Activated gamma-delta T cell treated with anti-CD3 and anti-CD28 coated beads, Interleukin-2, amount 50 U/mL, for 16 hours (primary cell): ENCODE results near the gene GRIK4.
"Not testable (repeated sequence)": the region's sequence is repeated elsewhere in the genome, so short reads cannot be mapped to it uniquely, and the experiment has no call there.

ENCODE experiments used
- DNase-seq: peaks from one replicate; pipeline ENCODE4 v3.0.0-alpha.2; 2020; ENCODE audit warnings: low read depth

Gene GRIK4

DNA sequence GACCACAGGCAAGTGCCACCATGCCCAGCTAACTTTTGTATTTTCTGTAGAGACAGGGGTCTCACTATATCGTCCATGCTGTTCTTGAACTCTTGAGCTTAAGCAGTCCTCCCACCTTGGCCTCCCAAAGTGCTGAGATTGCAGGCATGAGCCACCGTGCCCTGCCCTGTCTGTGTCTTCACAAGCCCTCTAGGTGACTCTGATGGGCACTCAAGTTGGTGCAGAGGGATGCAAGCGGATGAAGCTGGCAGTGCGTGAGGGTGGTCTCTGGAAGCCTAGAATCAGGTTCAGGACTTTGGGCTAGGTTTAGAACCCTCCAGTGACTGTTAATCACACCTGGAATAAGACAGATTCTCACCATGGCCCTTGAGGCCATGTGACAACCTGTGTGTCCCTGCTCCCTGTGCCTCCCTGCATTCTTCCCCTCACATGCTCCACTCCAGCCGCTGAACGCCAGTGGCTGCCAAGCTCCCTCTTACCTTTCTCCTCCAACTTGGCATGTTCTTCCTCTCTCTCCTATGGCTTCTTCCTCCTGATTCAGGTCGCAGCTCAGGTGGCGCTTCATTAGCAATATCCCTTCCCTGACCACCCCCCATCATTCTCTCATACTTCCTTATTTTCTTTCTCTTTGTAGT, 270.1 kb downstream of the GRIK4 start:
- no peak for DNase-seq

DNA sequence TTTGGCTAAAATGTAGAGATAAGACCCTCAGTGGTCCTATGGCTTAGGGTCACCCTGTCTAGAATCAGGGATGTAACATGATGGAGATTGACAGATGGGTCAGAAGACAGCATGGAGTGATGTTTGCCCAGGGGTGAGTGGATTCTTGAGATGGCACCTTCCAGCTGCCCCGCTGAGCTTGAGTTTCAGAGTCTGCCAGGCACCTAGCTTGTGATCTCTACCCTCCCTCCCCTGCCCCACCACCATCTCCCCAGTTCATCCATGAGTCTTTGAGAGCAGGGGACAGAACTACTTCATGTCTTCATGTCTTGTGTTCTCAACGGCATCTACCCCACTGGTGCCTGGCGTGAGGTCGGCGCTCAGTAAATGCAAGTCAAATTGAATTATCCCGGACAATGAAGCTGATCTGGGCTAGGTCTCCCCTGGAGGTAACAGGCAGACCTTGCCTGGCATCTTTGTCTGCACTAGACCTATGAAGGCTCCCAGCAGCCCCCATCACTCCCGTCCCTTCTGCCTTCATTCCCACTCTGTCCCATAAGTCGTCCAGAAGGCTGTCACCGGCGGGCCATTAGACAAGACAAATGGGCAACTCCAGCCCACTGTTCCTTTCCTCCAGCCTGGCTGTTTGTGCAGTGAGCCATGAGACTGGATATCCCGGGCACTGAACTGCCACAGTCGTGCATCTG, 273.2 kb downstream of the GRIK4 start:
- DNase-seq: no peak

DNA sequence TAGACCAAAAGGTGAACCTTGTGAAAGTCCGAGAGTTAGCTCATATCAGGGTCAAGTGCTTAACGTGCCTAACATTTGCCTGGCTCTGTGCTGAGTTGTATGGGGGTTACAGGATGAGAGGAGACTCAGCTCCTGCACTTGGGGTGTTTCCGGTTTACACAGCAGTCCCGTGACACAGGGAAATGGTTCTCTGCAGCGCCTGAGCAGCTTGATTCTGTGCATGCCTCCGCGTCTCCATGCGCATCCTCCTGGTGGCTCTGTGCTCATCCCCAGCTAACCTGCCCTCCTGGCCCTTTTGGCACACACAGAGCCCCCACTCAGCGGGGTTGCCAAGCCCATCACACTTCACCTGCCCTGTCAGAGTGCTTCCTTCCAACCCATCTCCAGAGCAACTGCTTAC, 274.0 kb downstream of the GRIK4 start:
- DNase-seq: no peak

DNA sequence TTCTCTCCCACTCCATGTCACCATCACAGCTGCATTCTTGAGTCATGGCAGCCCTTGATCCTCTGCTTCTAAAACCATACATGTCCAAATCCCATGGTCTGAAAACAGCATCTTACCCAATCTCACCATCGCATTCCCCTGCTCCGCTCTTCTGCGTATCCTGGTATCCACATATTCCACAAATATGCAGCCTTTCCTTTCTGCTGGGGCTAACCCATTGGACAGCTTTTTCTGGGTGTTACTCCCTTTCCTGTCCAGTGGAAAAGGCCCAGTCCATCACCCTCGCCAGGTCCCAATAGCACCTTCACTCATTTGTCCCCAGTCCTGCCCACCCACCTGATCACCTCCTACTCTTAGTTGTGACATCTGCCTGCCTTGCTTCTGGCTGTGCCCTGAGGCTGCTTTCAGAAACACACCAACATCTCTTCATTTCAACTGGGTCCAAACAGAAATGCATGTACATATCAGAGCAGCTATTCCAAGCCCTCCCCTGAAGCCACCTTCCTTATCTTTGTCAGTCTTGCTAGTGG, 274.7 kb downstream of the GRIK4 start:
- DNase-seq: no peak

DNA sequence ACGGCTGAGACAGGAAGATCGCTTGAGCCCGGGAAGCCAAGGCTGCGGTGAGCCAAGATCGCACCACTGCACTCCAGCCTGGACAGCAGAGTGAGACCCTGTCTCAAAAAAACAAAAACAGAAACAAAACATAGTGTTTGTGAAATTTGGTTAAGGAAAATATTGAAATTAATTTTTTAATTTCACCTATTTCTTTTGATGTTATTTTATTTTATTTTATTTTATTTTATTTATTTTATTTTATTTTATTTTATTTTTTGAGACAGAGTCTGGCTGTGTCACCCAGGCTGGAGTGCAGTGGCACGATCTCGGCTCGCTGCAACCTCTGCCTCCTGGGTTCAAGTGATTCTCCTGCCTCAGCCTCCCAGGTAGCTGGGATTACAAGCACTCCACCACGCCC, 275.7 kb downstream of the GRIK4 start:
- DNase-seq: not testable (repeated sequence)

DNA sequence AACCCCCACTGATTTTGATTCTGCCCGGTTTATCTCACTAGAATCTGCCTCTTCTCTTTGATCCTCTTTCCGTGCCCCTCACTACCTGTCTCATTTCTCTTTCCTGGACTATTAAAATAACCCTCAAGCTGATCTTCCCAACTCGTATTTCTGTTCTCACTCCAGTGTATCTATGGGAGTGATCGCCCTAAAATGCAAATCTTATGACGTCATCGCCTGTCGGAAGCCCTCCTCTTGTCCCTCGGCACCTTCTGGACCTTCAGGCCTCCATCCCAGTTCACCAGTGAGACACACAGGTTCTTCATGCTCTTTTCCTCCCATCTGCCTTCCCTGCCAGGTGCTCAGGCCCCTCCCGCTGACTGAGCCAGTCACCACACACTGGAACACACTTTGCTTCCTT, 277.8 kb downstream of the GRIK4 start:
- DNase-seq: no peak

DNA sequence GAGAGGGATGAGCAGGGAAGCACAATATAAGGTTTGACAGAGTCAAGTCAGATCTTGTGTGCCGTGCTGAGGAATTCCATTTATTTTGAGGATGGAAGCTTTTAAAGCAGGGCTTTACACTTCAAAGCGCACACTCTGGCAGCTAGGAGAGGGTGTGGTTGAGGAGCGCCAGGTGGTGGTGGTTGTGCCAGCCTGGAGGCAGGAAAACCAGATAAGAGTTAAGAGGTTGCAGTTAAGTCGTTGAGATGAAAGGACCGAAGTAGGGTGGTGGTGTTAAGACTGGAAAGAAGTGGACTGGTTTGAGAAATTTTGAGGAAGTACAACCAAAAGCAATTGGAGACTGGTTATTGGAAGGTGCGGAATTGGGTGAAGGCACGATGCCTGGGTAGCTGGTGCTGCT, 280.8 kb downstream of the GRIK4 start:
- DNase-seq: no peak

DNA sequence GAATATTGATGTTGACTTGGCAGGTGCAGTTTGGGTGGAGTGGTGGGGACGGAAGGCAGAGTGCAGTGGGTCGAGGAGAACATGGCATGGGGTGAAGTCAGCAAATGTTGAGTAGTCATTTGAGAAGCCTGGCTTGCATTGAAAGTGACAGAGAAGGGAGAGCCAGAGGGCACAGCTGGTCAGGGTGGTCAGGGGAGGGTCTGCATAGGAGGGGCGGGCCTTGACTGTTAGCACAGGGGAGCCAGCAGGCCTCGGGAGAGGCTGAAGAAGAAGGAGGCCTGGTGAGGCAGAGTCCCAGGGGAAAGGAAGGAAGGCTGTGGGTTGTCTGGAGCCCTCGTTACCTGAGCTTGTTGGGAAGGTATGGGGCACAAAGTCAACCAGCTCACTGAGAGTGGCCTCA, 281.6 kb downstream of the GRIK4 start:
- DNase-seq: no peak

DNA sequence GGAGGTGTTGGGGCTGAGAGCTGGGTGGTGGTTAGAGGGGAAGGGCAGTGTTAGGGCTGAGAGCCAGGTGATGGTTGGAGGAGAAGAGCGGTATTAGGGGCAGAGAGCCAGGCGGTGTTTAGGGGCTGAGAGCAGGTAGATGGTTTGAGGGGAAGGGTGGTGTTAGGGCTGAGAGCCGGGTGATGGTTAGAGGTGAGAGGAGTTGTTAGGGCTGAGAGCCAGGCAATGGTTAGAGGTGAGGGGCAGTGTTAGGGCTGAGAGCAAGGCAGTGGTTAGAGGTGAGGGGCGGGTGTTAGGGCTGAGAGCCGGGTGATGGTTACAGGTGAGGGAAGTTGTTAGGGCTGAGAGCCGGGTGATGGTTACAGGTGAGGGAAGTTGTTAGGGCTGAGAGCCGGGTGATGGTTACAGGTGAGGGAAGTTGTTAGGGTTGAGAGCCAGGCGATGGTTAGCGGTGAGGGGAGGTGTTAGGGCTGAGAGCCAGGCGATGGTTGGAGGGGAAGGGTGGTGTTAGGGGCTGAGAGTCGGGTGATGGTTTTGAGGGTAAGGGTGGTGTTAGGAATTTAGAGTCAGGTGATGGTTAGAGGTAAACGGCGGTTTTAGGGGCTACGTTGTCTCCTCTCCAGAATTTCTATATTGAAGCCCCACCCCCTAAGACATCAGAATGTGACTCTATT, 282.4 kb downstream of the GRIK4 start:
- no peak for DNase-seq

DNA sequence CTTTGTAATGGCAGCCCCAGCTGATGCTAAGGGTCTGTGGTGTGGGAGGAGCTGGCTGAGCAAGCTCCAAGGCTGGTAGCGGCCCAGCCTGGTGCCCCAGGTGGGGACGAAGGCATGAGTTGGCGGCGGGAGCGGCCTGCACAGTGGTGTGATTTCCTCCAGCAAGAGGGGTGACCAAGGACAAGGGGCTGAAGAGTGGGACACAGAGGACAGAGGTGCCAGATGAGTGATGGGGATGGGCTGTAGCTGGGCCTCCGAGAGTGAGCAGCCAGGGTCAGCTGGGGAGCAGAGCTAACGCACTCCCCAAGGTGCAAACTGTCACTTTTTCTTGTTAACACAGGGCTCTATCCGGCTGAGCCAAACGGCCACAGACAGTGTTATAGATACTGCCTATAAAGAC, 283.2 kb downstream of the GRIK4 start:
- no peak for DNase-seq

DNA sequence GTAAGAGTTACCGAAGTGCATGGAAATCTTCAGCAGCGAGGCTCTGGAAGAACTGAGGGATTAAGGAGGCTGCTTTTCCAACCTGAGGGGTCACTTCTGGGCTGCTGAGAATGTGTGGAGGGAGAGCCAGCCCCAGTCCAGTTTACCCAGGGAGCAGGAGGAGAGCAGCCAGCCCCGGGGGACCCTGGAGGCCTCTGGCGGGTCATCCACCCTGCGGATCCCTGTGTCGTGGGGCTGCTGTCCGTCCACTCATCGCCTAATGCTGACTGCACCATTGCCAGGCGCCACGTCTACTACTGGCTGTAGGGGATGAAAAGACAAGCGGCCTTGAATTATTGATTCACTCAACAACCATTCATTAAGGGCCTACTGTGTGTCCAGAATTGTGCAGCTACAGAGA, 283.6 kb downstream of the GRIK4 start:
- DNase-seq: no peak

DNA sequence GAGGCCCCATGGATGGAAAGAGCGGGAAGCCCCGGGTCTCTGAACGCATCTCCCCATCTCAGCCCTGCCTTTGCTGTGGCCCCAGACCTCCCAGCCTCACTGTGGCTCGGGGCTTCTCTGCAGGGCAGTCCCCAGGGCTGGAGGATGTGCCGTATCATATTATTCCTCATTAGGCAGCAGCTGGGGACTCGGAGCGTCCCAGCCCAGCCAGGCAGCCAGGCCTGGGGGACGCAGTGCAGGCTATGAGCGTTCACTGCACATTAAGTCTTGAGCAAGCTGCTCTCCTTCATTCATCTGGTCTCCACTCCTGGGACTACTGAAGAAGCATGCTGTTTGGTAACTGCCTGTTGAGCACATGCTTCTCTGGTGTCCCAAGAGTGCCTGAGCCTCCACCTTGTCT, 285.6 kb downstream of the GRIK4 start:
- no peak for DNase-seq

DNA sequence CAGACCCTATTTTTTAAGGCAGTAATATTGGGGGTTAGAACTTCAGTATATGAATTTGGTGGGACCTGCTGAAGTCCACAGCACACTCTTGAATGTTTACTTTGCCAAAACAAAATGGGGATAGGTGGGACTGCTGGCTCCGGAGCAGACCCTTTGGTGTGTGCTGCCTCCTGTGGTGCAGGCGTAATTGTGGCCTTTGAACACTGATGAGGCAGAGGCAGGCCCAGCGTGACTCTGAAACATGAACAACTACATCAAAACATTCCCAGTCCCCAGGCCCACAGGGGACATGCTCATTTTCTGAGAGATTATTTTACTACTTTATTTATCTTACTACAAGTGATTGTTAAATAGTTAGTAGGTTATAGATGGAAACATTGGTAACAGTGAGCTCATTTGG, 287.3 kb downstream of the GRIK4 start:
- no peak for DNase-seq

DNA sequence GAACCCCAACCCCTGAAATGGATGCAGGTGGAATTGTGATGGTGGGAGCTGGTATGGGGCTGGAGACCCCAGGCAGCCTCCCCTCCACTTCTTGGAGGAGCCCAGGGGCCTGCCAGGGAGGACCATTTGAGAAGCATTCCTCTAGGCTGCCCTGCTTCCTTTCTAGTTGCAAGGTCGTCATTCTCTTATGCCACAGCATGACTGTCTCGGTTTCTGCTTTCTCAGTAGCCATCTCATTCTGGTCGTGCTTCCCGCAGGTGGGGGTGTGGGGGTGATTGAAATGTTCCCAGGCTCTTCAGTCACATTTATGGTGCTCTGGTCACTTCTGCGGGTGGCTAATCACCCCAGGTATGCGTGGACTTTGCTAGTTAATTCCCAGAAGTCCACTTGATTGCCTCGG, 288.7 kb downstream of the GRIK4 start:
- no peak for DNase-seq

DNA sequence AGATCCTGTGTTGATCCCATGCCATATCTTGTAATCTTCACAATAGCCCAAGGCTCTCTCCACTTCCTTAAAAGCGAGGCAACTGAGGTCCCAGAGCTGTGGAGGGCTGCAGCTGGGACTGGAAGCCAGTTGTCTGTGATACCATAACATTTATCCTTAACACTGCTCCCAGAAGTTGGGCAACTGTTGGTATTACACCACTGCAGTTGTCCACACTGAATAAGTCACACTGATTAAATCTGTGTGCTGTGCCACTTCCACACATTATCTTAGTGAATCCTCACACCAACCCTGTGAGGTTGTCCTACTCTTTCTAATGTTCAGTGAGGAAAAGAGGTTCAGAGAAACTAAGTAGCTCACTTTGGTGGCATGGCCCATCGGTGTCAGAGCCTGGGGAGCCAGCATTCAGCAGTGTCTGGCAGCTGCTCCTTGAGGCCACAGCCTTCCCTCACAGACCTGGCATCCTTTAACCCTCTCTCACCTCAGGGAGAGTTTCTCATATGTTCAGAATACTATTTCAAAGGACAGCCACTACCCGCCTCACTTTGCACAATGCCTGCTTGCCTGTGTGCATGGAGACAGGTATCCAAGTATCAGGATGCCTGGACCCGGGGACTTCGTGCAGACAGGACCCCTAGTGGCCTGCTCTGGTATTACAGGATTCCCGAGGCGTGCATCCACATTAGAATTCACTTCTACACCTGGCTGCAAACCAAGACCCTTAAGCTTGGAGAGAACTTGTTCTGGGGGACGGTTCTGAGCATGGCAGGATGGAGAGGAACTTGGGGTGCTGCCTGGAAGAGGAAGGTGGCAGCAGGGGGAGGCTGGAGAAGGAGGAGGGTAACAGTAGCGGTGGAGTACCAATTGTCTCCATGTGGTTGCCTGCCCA, 290.5 kb downstream of the GRIK4 start:
- DNase-seq: peak; percentile 9

DNA sequence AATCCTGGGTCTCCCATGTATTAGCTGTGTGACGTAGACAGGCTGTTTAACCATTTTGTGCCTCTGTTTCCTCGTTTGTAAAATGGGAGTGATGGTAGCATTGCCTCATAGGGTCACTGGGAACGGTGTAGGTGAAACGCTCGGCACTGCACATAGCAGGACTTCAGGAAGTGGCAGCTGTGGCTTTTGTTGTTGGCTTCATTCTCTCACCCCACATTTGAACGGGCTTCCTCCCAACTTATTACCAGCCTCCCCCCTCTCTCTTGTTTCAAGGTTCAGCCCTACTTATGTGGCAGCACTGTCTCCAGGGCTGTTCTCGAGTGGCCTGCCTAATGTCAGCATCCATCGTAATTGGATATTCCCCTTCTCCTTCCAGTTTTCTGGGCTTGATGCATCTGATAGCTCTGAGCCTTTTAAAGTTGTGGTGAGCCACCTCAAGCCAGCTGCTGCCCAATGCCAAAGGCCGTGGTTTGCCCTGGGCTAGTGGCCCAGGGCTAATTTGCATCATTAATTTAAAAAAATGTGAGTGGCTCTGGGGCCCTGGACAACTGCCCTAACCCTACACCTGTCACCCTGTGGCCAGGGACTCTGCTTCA, 294.5 kb downstream of the GRIK4 start:
- DNase-seq: no peak

DNA sequence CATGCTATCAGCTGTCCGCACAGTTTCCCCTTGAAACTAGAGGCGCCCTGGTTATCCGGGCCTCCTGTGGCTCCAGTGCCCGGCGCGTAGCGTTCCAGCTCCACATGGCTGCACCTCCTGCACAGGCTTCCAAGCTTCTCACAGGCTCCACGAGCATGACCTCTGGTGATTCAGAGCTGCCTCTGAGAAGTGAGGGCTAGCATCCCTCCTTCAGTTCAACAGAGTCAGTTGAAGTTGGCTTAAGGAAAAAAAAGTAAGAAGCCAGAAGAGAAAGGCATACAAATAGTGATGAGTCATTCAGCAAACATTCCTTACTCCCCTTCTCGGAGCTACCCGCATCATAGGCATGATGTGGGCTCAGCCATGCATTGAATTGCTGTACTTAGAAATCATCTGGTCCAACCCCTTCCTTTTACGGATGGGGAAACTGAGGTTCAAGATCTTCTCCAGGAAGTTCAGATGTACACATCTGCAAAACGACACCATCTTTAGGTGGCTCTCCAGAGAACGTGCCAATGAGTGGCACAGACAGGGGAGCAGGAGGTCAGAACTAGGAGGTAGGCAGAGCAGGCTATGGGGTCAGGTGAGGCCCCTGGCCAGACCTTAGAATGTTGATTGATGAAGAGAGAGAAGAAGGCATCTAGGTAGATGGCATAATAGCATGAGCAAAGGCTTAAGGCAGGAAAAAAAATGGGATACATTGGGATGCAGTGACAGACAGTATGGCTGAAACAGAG, 296.0 kb downstream of the GRIK4 start:
- DNase-seq: no peak

DNA sequence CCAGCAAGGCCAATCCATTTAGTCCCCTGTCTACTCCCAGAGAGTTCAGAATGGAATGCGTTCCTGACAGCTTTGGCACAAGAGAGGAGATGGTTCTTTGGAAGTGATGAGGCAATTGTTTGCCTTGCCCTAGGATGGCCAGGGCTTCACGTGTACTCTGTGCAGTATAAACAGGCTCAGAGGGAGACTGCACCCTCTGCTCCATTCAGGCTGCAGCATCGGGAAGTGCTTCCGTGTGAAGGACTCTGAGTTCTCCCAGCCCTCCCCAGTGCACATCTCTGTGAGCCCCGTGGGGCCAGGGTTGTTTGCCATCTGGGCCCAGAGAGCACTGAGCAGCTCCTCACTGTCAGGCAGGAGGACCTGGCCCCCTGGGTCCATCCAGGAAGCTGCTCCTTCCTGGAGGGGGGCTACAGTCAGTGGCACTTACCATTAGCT, 297.1 kb downstream of the GRIK4 start:
- DNase-seq: no peak

DNA sequence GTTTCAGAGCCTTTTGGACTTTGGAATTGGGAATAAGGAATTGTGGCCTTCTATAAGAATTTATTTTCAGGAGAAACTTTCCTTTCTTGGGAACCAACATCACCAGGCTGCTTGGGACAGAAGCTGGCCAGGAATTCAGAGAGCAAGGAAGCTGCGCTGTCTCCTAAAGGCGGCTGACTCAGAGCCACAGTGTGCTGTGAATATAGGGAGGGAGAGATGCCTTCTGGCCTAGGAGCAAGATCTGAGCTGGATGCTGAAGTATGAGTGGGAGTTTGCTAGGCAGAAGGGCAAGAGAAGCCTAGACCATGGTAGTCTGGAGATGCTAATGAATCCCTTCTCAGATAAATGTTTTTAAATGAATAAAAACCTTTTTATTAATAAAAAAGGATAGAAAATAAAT, 298.7 kb downstream of the GRIK4 start:
- no peak for DNase-seq

DNA sequence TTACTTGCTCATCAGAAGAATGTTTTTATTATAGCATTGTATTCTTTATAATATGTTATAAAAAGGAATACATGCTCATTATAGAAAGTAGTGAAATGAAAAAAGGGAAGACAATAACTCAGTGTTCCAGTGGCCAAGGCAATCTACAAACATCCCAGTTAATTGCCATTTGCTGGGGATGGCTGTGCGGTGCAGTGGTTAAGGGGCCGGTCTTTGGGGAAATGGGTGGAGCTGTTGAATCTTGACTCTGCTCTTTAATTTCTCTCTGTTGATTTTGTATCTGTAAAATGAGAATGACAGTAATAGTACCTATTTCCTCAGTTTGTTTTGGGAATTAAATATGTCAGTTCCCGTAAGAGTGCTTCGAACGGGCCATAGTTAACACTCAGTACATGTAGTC, 299.7 kb downstream of the GRIK4 start:
- DNase-seq: no peak

DNA sequence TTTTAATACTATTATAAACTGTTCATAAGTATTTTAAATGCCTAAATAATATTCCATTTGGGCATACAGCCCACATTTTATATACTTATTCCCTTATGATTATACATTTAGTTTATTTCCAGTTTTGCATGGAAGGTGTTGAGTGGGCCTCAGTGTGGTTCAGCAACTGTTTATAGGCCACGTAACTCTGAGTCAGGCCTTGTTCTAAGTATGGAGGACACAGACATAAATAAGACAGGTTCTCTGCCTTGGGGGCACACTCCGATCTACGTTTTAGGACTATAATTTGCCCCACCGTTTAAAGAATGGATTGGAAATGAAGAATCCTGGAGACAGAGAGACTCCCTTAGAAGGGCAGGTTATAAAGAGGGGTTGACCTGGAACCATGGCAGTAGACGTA, 300.2 kb downstream of the GRIK4 start:
- DNase-seq: no peak
